RCC 7860 (cell line): Measurements from ENCODE around the gene PAK2.
"Not testable (repeated sequence)": the region's sequence is repeated elsewhere in the genome, so short reads cannot be mapped to it uniquely, and the experiment has no call there.

ENCODE experiments used
- DNase-seq: peaks from one replicate; pipeline ENCODE4 v3.0.0-alpha.2; 2015; ENCODE audit warnings: low spot score
- FAIRE-seq: peaks from 2 replicates; lab custom pipeline; 2012; peaks lifted over from hg19 to GRCh38; lab: Jason Lieb, UNC

PAK2 gene

DNA sequence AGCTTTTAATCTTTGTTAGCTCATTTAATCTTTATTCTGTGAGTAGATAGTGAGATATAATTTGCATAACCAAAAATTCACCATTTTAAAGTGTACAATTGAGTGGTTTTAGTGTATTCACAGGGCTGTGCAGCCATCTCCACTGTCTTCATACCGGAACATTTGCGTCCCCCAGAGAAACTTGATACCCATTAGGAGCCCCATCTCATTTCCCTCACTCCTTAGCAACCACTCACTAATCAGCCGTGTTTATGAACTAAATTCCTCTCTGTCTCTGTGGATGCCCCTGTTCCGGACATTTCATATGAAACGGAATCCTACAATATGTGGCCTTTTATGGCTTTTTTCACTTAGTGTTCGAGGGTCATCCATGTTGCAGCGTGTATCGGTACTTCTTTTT, 38.2 kb downstream of the PAK2 start:
- no peak for FAIRE-seq
- no peak for DNase-seq

- peak; percentile 96 for DNase-seq
- peak; percentile 98 for FAIRE-seq
These were observed 39.1 kb downstream of the PAK2 start for GRCh38 chr3:196778755-196779154.

- DNase-seq (no peak), FAIRE-seq (no peak)
These were observed 42.9 kb downstream of the PAK2 start for GRCh38 chr3:196782511-196782910.

- DNase-seq (no peak), FAIRE-seq (no peak)
These were observed 48.9 kb downstream of the PAK2 start for GRCh38 chr3:196788528-196788927.

GRCh38 chr3:196789885-196790359, 50.3 kb downstream of the PAK2 start:
- DNase-seq (no peak), FAIRE-seq (no peak)

DNA sequence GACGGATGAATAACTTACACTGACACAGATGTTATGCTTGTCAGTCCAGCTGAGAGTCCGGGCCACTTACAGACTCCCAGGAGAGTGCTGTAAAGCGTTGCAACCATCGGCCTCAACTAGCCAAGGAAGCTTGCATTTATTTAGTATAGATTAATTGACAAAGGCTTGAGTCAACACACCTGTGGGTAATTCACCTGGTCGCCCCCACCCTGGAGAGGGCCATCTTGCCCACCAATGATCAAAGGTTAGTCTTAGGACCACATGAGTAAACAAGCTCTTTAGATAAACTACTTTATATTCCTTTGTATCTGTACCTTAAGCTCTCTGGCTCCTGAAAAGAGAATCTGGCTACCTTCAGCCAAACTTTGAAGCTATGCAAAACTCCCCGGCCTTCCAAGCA, 51.0 kb downstream of the PAK2 start:
- DNase-seq (no peak), FAIRE-seq (no peak)

DNA sequence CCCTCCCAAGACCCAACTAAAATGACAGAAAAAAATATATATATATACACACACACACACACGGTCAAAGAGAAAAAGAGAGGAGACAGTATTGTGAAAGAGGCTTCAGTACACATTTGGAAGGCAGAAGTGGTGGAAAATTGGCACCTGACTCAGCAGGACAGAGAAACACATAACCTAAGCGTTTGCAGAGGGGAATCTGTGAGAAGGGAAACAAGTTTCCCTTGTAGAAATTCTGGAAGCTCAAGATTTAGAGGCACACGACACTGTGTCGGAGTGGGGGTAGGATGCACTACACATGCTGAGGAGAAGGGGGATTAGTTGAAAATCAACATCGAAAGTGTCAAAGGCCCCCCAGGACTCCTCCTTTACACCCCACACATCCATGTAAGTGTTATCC, 53.1 kb downstream of the PAK2 start:
- no peak for FAIRE-seq
- DNase-seq = peak; percentile 31

- peak; percentile 95 for FAIRE-seq
- peak; percentile 95 for DNase-seq
These were observed 53.6 kb downstream of the PAK2 start for GRCh38 chr3:196793246-196793645.

GRCh38 chr3:196794467-196794866, 54.8 kb downstream of the PAK2 start:
- DNase-seq (no peak), FAIRE-seq (no peak)

- FAIRE-seq = no peak
- DNase-seq = no peak
These were observed 56.7 kb downstream of the PAK2 start for GRCh38 chr3:196796317-196796716.

DNA sequence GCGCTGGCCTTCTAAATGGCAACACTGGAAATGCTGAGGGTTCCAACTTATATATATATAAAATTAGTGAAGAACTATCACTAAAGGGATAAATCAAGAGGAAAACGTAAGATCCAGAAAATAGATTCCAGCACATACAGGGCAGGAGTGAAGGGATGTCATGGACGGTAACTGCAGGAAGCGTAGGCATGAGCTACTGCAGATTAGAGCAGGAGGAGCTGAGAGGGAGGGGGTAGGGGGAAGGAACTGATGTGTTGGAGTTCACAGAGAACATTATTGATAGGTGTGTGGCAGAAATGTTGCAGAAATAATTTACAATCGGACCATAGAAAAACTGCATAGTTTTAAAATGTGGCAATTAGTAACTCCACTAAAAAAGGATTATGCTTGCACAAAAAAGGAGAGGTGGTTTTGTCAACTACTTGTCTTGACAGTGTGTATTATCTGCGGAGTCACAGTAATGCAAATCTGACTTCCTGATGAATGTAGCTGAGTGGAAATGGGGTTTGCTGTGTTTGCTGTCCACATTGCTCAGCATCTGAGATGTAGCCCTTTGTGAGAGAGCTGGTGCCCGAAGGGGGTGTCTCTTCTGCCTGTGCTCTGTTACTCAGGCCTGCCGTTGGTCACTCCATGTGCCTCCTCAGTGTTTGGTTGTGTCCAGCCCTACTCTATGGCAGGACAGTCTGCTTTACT, 61.2 kb downstream of the PAK2 start:
- DNase-seq = no peak

DNA sequence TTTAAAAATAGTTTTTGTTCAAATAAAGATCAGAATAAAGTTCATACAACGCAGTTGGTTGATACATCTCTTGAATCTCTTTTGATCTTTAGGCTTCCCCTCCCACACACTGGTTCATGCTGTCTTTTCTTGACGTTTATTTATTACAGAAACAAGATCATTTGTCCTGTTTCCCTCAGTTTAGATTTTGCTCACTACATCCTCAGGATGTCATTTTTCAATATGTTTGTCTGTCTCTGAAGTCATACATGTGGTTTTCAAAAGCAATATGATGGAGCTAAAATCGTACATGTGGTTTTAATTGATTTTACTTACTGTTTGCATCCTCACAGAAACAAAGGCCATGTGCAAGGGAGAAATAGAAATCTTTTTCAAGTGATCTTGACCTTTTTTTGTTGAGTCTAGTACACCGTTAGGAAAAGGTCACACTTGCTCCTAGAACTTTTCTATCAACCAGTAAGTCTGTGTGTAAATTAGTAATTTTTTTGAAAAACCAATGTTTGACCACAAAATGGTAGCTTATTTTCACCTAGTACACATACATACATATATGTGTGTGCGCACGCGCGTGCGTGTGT, 64.3 kb downstream of the PAK2 start:
- DNase-seq (no peak), FAIRE-seq (no peak)

More for the DNA sequence above, 61.2 kb downstream of the PAK2 start:
- FAIRE-seq = no peak

DNA sequence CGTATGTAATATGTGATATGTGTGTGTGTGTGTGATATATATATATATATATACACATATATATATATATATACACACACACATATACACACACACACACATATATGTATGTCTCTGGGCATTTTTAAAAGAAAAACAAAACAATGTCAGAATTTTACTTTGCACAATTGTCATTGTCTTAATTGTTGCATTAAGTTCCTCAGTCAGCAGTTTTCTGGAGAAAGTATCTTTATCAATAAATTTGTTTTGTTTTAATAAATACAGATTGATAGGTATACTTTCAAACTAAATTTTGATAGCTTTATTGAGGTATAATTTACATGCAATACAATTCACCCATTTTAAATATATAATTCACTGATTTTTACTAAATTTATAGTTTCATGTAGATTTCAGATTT, 65.1 kb downstream of the PAK2 start:
- FAIRE-seq (no peak), DNase-seq (no peak)

DNA sequence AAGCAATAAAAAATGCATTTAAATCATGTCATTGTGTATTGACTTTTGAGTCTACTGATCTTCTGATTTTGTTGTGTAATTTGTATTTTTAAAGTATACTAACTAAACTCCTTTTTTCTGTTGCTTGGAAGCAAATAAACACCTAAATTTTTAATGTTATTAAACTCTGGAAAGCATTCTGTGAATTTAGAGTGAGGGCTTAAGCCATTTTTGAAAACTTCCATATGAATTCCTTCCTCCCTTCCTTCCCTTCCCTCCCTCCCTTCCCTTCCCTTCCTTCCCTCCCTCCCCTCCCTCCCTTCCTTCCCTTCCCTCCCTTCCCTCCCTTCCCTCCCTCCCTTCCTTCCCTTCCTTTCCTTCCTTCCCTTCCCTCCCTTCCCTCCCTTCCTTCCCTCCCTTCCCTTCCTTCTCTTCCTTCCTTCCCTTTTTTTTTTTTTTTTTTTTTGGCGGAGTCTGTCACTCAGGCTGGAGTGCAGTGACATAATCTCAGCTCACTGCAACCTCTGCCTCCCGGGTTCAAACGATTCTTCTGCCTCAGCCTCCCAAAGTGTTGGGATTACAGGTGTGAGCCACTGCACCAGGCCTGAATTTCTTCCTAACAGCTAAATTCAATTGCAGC, 71.4 kb downstream of the PAK2 start:
- no peak for DNase-seq
- no peak for FAIRE-seq

GRCh38 chr3:196812853-196813252, 73.2 kb downstream of the PAK2 start:
- DNase-seq = no peak
- no peak for FAIRE-seq

- FAIRE-seq = peak; percentile 55
These were observed 74.2 kb downstream of the PAK2 start for GRCh38 chr3:196813903-196814302.

GRCh38 chr3:196821806-196822355, 82.2 kb downstream of the PAK2 start:
- no peak for FAIRE-seq
- no peak for DNase-seq

More at GRCh38 chr3:196813903-196814302, 74.2 kb downstream of the PAK2 start:
- DNase-seq = peak; percentile 43

GRCh38 chr3:196829651-196830050, 90.0 kb downstream of the PAK2 start:
- not testable (repeated sequence) for FAIRE-seq, DNase-seq

GRCh38 chr3:196835086-196835485, 95.4 kb downstream of the PAK2 start:
- FAIRE-seq = peak; percentile 93
- DNase-seq = peak; percentile 87

GRCh38 chr3:196836626-196837025, 97.0 kb downstream of the PAK2 start:
- not testable (repeated sequence) for FAIRE-seq, DNase-seq

- peak; percentile 20 for DNase-seq
- no peak for FAIRE-seq
These were observed 98.3 kb downstream of the PAK2 start for GRCh38 chr3:196837819-196838420.
